Stimulated activated CD8-positive, alpha-beta memory T cell treated with anti-CD3 and anti-CD28 coated beads, Interleukin-12 subunit alpha, Interleukin-12 subunit beta, amount 100 ng/mL, for 24 hours (primary cell): ENCODE data around the gene KIAA1958.

Experiments used
- DNase-seq: peaks from one replicate; pipeline ENCODE4 v3.0.0-alpha.2; 2020; ENCODE audit errors: extremely low read depth

KIAA1958 gene

GRCh38 chr9:112486221-112487007 is at the start of gene KIAA1958:
Gene KIAA1958 (plus strand): TSS chr9:112486827. CDS start chr9:112574081, 87,254 bp downstream.
- DNase-seq: peak; percentile 67

- DNase-seq: no peak
These were observed 49.2 kb upstream of the KIAA1958 start for GRCh38 chr9:112437406-112437805.

DNA sequence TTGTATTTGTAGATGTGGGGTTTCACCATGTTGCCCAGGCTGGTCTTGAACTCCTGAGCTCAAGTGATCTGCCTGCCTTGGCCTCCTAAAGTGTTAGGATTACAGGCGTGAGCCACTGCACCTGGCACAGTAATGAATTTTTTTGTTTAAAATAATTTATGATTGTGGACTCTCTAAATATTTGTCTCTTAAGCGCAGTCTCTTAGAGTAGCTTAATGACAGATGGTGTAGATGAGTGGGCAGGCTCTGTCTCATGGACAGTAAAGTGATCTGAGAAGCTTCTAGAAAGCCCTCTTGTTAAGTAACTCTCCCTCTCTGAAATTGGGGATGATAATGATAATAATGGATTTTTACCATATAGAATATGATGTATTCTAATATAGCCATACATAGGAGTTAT is 47.5 kb upstream of the KIAA1958 start:
- DNase-seq: no peak

- DNase-seq: no peak
These were observed 46.8 kb upstream of the KIAA1958 start for GRCh38 chr9:112439825-112440224.

DNA sequence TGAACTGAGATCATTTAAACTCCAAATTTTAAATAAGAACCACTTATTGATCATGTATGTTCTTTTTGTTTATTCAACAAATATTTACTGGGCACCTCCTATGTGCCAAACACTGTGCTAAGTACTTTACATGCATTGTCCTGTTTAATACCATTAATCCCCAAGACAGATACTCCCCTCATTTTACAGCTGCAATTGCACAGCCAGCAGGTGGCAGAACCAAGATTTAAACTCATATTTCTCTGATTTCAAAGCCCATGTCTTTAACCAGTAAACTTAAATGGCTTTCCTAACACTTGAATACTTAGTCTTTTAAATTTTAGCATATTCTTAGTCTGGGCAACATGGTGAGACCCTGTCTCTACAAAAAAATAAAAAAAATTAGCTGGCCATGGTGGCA is 43.4 kb upstream of the KIAA1958 start:
- no peak for DNase-seq

- no peak for DNase-seq
These were observed 43.0 kb upstream of the KIAA1958 start for GRCh38 chr9:112443636-112444035.

DNA sequence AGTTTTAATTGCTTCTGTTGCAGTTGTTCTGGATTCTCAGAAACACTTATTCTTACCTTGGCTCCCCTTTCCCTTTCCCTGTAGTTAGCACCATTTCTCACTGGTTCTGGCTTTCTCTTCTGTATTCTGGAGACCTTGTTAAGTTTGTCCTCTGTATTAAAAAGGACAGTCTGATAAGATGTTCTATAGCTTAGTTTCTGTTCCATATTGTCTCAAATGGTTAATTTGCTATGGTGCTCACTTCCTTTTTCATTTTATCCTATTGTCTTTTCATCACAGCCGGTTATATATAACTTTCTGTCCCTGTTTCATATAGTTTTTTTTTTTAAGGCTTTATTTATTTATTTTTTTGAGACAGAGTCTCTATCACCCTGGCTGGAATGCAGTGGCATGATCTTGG is 41.4 kb upstream of the KIAA1958 start:
- DNase-seq: no peak

DNA sequence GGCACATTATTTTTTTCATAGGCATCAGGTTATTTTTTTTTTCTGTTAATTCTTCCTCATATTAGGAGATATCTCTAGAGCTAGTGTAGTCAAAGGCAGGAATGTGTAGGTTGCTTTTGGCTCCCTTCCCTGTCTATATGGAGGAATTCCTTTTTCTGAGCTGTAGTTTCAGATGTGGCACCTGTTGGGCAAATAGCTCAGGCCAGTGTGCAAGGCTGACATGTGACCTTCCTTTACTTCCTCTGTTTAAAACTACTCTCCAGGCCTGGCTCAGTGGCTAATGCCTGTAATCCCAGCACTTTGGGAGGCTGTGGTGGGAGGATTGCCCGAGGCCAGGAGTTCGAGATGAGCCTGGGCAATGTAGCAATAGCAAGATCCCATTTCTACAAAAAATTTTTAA is 40.5 kb upstream of the KIAA1958 start:
- DNase-seq: no peak

DNA sequence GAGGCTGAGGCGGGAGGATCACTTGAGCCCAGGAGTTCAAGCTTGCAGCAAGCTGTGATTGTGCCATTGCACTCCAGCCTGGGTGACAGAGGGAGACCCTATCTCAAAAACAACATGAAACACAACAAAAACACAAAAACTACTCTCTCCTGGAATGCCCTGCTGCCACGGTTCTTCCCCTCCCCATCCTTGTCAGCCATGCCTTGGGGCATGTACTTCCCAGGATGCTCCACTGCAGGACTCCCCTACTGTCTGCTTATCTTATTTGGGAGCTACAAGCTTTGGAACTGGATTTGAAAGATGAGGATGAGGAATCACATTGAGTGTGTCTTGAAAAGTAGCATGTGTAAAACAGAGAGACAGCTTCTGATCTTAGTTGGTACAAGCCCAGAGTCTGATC is 40.1 kb upstream of the KIAA1958 start:
- DNase-seq: no peak

- no peak for DNase-seq
These were observed 39.3 kb upstream of the KIAA1958 start for GRCh38 chr9:112447283-112447761.

DNA sequence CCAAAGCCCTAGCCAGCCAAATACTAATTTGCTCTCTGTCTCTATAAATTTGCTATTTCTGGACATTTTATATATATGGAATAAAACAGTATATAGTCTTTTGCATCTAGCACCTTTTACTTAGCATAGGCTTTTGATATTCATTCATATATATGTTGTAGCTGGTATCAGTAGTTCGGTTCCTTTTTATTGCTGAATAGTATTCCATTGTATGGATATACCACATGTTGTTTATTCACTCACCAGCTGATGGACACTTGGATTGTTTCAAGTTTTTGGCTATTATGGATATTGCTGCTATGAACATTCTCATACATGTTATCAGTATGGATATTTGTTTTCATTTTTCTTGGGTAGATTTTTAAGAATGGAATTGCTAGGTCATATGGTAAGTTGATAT is 23.8 kb upstream of the KIAA1958 start:
- DNase-seq: no peak

- no peak for DNase-seq
These were observed 21.3 kb upstream of the KIAA1958 start for GRCh38 chr9:112465352-112465751.

- no peak for DNase-seq
These were observed 13.6 kb upstream of the KIAA1958 start for GRCh38 chr9:112472996-112473395.

DNA sequence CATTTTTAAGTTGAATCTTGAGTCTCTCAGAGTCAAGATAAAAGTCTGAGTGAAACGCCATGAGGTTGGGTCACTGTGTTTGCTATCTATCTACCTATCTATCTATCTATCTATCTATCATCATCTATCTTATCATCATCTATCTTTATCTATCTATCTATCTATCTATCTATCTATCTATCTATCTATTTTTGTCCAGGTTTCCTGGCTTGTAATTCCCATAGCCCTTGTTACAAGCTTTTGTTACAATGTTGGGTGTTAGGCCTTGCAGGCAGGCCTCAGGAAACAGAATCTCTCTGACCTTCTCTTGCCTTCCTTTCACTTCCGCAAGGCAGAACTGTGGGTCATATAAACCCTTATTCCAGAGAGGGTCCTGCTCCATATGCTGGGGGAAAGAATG is 12.6 kb upstream of the KIAA1958 start:
- no peak for DNase-seq

DNA sequence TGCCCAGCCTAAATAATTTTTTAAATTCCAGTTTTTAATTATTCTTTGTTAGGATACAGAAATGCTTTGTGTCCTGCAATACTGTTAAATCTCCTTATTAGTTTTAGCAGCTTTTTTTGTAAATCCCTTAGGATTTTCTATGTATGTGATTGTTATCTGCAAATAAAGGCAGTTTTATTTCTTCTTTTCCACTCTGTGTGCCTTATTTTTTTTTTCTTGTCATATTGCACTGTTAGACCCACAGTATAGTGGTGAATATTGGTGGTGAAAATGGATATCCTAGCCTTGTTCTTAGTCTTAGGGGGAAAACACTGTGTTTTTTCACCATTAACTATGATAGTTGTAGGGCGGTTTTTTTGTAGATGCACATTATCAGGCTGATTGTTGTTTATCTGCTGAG is 11.3 kb upstream of the KIAA1958 start:
- no peak for DNase-seq

DNA sequence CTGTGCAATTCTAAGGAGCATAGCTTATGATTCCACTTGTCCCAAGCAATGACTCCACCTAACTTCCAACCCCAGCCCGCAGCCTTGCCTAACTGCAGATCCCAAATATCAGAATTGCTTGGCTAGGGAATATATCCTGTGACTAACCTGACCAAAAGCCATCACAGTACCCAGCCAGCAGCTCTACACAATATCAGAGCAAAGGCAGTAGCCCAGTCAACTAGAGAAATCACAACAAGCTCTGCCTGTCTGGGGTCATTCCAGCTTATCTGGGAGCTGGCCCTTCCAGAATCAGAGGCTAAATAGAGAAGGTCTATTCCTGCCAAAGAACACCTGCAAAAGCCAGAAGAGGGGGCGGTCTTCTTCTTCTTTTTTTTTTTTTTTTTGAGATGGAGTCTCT is 9.3 kb upstream of the KIAA1958 start:
- DNase-seq: no peak

DNA sequence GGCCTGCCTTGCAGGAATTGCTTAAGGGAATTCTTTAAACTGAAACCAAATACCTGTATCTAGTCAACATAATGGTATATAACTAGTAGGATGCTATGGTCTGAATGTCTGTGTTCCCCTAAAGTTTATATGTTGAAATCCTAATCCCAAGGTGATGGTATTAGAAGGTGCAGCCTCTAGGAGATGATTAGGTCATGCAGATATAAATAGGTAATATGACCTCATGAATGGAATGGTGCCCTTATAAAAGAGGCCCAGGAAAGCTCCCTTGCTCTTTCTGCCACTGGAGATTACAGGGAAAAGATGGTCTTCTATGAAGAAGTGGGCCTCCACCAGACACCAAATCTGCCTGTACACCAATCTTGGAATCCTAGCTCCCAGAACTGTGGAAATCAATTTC is 7.4 kb upstream of the KIAA1958 start:
- DNase-seq: no peak

DNA sequence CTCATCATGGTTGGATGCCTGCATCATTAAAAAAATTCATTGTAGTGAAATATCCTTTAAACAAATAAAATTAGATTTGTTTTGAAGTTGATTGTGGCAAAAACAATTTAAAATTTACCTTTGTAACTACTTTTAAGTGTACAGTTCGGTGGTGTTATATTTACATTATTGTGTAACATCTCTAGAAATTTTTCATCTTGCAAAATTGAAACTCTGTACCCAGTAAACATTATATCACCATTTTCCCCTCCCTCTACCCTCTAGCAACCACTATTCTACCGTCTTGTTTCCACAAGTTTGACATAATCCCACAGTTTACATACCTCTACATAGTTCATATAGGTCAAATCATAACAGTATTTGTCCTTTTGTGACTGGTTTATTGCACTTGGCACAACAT is 2.0 kb upstream of the KIAA1958 start:
- DNase-seq: no peak

DNA sequence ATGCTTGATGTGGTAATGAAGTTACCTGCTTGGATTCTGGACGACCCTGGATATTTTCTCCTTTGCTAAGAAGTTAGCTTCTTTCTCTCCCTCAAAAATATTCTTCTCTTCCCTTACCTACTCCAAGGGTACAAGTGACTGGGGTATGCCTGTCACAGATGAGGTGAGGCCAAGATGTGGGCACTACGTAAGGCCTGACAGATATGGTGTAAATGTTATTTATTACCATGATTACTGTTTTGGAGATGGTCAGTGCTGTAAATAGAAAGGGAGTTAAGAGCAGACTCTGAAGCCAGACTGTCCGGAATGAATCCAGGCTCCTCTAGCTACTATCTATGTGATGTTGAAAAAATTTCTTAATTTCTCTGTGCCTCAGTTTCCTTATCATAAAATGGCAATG is 1.1 kb upstream of the KIAA1958 start:
- DNase-seq: no peak

- DNase-seq: peak; percentile 11
These were observed 576 bp downstream of the KIAA1958 start for GRCh38 chr9:112487008-112487798.

GRCh38 chr9:112487799-112488340 is 1.2 kb downstream of the KIAA1958 start:
- DNase-seq: no peak

DNA sequence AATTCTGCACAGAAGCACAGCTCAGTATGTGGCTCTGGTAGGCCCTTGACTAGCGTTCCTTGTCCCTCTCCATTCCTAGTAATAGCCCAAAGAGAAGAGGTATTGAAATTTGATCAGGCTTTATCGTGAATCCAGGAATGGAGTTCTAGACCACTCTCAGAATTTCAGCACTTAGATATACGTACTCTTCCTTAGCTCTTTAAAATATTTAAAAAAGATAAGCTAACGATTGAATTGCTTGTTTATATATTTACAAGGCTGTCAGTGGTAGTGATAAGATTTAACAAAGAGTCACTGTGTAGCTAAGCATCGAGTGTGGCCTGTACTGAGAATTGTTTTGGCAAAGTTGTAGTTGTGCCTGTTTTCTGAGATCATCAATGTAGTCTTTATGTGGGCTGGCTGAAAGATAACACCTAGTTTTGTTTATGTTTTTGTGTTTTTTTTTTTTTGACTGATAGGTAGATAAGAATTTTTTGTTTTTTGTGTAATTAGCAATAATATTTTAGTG is 2.5 kb downstream of the KIAA1958 start:
- DNase-seq: no peak
